ENCODE data around the gene PRELID2. TPM values are rescaled to one million over a fixed set of nuclear protein-coding genes. Genes with fewer than 3 reads are reported as not detected.
"Not testable (repeated sequence)": the region's sequence is repeated elsewhere in the genome, so short reads cannot be mapped to it uniquely, and the experiment has no call there.

Gene PRELID2
- total RNA-seq, 2 experiments from 2014 or later: 0.12 to 0.17 TPM

DNA sequence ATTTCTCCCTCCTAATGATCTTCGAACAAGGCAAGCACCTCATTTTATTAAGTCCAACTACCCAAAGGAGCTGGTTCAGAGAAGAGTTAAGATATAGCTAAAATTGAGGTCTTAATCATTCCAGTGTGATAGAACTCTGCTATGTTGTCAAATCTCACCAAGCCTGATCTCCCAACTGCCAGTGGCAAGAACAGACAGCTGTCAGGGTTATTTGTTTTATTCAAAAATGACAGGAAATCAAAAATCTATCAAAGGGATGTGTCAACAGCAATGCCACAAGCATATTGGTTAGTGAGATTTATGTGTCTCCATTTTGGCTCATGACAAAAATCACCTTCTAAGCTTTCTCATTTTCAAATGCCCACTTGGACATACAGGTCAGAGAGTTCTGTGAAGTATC, 74.5 kb downstream of the PRELID2 start:
- CTCF ChIA-PET: no interaction called here
- H3K9me3 Mint-ChIP-seq: no peaks in the 10 kb centered on the region

DNA sequence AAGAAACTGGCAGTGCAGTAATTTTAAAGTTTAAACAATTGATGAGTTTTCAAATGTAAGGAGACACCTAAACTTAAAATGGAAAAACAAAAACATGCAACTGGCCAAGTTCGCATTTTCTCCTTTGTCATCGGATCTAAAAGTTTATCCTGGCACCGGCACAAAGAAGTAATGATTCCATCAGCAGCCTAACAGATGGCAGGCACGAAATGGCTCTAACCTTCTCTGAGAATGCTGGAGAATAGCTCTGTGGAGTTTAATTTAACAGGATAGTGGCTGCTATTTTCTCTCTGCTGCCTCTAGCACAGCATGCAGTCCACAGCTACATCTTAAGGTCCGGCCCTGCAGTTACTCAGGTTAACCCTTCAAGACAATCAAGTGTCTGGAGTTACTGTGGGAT, 82.2 kb downstream of the PRELID2 start:
- DNase-seq: no peak
- H3K36me3 Mint-ChIP-seq (ENCODE audit: low read depth): no peaks in the 10 kb centered on the region
- intact Hi-C loops (cut with micrococcal nuclease): no loop called here
- no peaks in the 10 kb centered on the region for H3K27me3 Mint-ChIP-seq (ENCODE audit: low read depth)
- peaks cover 10% of the 10 kb centered on the region for H3K9me3 Mint-ChIP-seq
- CTCF ChIA-PET: no interaction called here
- H3K4me3 Mint-ChIP-seq: no peak overlapping the region
- H3K4me1 Mint-ChIP-seq (ENCODE audit: low read depth): no peaks in the 10 kb centered on the region
- no peak overlapping the region for H3K27ac Mint-ChIP-seq

More for the DNA sequence above, 74.5 kb downstream of the PRELID2 start:
- H3K27me3 Mint-ChIP-seq (ENCODE audit: low read depth): no peaks in the 10 kb centered on the region
- DNase-seq: no peak
- H3K36me3 Mint-ChIP-seq (ENCODE audit: low read depth): no peaks in the 10 kb centered on the region
- no peak overlapping the region for H3K27ac Mint-ChIP-seq
- H3K4me3 Mint-ChIP-seq: no peak overlapping the region
- H3K4me1 Mint-ChIP-seq (ENCODE audit: low read depth): no peaks in the 10 kb centered on the region
- intact Hi-C loops (cut with micrococcal nuclease): no loop called here

DNA sequence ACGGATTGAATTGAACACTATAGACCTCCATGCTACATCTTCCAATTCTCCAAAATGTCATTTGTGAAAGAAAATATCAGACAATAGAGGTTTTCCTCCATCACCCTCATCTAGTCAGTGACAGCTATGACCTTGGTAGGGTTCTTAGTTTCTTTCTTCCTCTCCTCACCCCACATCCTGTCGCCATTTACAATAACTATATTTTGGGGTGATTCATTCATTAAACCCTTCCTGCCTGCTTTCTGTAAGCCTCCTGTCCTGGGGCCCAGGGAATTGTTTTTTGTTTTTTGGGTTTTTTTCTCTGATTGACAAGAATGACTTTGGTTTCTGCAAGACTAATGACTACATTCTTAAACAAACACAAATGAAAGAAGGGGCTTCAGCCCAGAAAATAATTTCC, 82.6 kb downstream of the PRELID2 start:
- intact Hi-C loops (cut with micrococcal nuclease): no loop called here
- CTCF ChIA-PET: no interaction called here
- no peak overlapping the region for H3K4me3 Mint-ChIP-seq
- no peaks in the 10 kb centered on the region for H3K36me3 Mint-ChIP-seq (ENCODE audit: low read depth)
- H3K27ac Mint-ChIP-seq: no peak overlapping the region
- peaks cover 10% of the 10 kb centered on the region for H3K9me3 Mint-ChIP-seq
- DNase-seq: no peak
- no peaks in the 10 kb centered on the region for H3K27me3 Mint-ChIP-seq (ENCODE audit: low read depth)
- no peaks in the 10 kb centered on the region for H3K4me1 Mint-ChIP-seq (ENCODE audit: low read depth)

DNA sequence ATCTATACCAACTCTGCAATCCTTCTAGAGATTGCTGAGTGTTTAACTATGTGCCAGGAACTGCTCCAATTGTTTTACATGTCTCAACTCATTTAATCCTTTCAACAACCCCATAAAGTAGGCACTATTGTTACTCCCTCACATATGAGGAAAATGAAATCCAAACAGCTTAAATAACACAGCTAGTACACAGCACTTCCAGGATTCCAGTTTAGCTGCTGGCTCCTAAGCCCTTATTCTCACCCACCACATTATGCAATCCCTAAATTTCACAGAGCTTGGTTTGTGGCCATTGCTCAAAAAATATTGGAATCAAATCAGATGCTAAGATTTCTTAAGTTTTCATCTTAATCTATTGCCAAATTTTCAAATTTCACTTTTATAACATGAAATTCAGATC, 84.9 kb downstream of the PRELID2 start:
- CTCF ChIA-PET: no interaction called here
- no peaks in the 10 kb centered on the region for H3K36me3 Mint-ChIP-seq (ENCODE audit: low read depth)
- H3K9me3 Mint-ChIP-seq: peaks cover 10% of the 10 kb centered on the region
- no peaks in the 10 kb centered on the region for H3K27me3 Mint-ChIP-seq (ENCODE audit: low read depth)
- no peak overlapping the region for H3K27ac Mint-ChIP-seq
- no peak for DNase-seq
- intact Hi-C loops (cut with micrococcal nuclease): no loop called here
- H3K4me3 Mint-ChIP-seq: no peak overlapping the region
- H3K4me1 Mint-ChIP-seq (ENCODE audit: low read depth): no peaks in the 10 kb centered on the region

DNA sequence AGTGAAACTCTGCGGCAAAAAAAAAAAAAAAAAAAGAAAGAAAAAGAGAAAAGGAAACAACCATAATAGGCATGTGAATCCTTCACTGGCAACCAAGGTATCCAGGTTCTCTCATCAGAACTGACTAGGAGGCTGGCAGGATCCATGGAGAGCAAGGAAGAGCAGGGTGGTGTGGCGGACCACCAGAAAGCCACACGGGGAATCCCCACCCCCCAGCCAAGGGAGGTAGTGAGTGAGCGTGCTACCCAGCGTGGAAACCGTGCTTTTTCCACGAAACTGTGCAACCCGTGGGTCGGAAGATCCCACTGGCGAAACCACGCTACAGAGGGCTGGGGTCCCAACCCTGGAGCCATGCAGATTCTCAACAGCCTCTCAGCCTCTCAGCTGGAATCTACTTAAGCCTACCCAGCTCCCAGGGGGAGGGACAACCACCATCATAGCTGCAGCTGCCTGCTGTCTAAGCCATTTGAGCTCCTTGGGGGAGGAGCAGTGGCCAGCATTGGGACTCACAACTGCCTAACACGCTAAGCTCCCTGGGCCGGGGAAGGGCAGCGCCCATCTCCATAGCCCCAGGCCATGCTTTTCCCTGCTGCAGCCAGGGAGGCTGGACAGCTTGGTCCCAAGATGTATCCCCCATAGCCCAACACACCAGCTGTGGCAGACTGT, 91.6 kb downstream of the PRELID2 start:
- CTCF ChIA-PET: no interaction called here
- Mint-ChIP-seq H3K36me3 (ENCODE audit: low read depth) (no peaks in the 10 kb centered on the region), H3K27ac (no peak overlapping the region), H3K4me3 (no peak overlapping the region), H3K9me3 (peaks cover 6% of the 10 kb centered on the region), H3K27me3 (ENCODE audit: low read depth) (no peaks in the 10 kb centered on the region), H3K4me1 (ENCODE audit: low read depth) (no peaks in the 10 kb centered on the region)
- intact Hi-C loops (cut with micrococcal nuclease): no loop called here
- no peak for DNase-seq

DNA sequence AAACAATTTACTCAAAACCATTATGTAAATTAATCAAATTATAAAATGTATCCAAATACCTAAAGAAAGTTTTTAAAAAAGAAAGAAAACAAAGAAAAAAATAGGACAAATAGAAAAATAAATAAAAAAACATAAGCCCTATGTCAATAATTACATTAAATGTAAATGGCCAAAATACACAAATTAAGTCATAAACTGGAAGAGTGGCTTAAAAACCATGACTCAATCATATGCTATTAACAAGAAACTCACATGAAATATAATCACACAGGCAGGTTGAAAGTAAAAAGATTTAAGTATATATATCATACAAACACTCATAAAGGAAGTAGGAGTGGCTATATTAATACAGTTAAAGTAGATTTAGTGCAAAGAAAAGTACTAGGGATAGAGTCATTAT, 95.3 kb downstream of the PRELID2 start:
- no peaks in the 10 kb centered on the region for H3K36me3 Mint-ChIP-seq (ENCODE audit: low read depth)
- intact Hi-C loops (cut with micrococcal nuclease): no loop called here
- H3K4me3 Mint-ChIP-seq: no peak overlapping the region
- DNase-seq: no peak
- no peaks in the 10 kb centered on the region for H3K4me1 Mint-ChIP-seq (ENCODE audit: low read depth)
- peaks cover 3% of the 10 kb centered on the region for H3K9me3 Mint-ChIP-seq
- H3K27ac Mint-ChIP-seq: no peak overlapping the region
- H3K27me3 Mint-ChIP-seq (ENCODE audit: low read depth): no peaks in the 10 kb centered on the region
- CTCF ChIA-PET: no interaction called here

DNA sequence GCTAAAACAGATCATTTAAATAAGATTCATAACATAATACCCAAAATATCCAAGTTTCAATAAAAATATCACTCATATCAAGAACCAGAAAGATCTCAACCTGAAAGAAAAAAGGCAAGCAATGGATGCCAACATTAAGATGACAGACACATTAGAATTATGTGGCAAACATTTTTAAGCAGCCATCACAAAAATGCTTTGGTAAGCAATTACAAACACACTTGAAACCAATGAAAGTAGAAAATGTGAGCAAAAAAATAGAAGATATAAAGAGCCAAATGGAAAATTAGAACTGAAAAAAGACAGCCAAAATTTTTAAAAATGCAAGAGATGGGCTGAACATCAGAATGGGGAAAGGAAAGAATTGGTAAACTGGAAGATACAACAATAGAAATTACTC, 96.9 kb downstream of the PRELID2 start:
- no peak for DNase-seq
- Mint-ChIP-seq H3K4me3 (no peak overlapping the region), H3K36me3 (ENCODE audit: low read depth) (no peaks in the 10 kb centered on the region), H3K27me3 (ENCODE audit: low read depth) (no peaks in the 10 kb centered on the region), H3K27ac (no peak overlapping the region), H3K4me1 (ENCODE audit: low read depth) (no peaks in the 10 kb centered on the region), H3K9me3 (peaks cover 3% of the 10 kb centered on the region)
- CTCF ChIA-PET: no interaction called here
- intact Hi-C loops (cut with micrococcal nuclease): no loop called here

DNA sequence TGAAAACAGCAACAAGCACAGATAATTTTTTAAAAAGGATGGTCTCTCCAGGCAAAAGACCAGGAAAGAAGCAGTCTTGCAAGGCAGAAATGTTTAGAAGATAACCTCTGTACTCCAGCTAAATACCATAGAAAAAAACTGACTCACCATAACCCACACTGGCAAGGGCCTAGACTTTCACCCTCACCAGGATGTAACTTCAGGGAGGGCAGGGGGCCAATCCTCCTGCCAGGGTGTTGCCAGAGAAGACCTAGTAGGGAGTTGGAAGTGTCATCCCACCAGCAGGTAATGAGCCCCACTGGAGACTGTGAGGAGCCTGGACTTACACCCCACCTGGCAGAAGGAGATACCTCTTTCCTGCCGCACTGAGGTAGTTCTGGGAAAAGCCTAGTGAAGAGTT, 97.6 kb downstream of the PRELID2 start:
- no peak for DNase-seq
- H3K4me1 Mint-ChIP-seq (ENCODE audit: low read depth): no peaks in the 10 kb centered on the region
- intact Hi-C loops (cut with micrococcal nuclease): no loop called here
- no peak overlapping the region for H3K27ac Mint-ChIP-seq
- peaks cover 2% of the 10 kb centered on the region for H3K9me3 Mint-ChIP-seq
- H3K4me3 Mint-ChIP-seq: no peak overlapping the region
- CTCF ChIA-PET: no interaction called here
- no peaks in the 10 kb centered on the region for H3K27me3 Mint-ChIP-seq (ENCODE audit: low read depth)
- H3K36me3 Mint-ChIP-seq (ENCODE audit: low read depth): no peaks in the 10 kb centered on the region

DNA sequence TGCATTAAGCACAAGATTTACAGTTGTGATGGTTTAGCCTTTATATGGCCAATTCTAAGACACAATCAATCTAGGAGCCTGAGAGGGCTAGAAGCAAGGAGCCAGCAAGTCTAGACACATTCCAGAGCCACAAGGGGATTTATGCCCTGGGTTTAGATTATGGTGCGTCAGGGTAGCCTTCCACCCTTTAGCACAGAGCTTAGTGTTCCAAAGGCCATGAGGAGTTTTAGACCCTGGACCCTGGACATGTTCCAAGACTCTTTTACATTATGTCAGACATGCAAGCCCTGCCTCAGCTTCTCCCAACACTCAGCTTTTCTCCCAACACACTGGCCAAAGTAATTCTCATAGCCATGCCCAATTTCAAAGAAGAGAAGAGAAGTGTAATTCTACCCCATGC, 105.2 kb downstream of the PRELID2 start:
- DNase-seq; H3K4me1 Mint-ChIP-seq (ENCODE audit: low read depth); H3K4me3 Mint-ChIP-seq; intact Hi-C loops (cut with micrococcal nuclease); H3K27ac Mint-ChIP-seq; H3K27me3 Mint-ChIP-seq (ENCODE audit: low read depth); H3K36me3 Mint-ChIP-seq (ENCODE audit: low read depth); CTCF ChIA-PET: not testable (repeated sequence)
- peaks cover 21% of the 10 kb centered on the region for H3K9me3 Mint-ChIP-seq

DNA sequence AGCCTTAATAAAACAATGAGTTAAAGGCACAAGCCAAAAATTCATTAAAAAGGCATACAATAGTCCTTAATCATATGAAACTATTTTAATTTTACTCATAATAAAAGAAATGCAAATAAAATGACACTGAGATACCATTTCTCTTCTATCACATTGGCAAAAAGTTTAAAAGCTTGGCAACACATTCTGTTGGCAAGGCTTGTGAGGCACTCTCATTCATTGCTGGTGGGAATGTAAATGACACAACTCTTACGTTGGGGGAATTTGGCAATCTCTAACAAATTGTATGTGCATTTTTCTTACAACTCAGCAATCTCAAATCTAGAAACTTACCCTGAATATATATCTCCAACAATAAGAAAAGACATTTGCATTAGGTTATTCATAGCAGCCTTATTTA, 111.6 kb downstream of the PRELID2 start:
- CTCF ChIA-PET: no interaction called here
- no peak overlapping the region for H3K27ac Mint-ChIP-seq
- no peaks in the 10 kb centered on the region for H3K36me3 Mint-ChIP-seq (ENCODE audit: low read depth)
- no peak for DNase-seq
- peaks cover 18% of the 10 kb centered on the region for H3K9me3 Mint-ChIP-seq
- intact Hi-C loops (cut with micrococcal nuclease): no loop called here
- no peak overlapping the region for H3K4me3 Mint-ChIP-seq
- H3K27me3 Mint-ChIP-seq (ENCODE audit: low read depth): no peaks in the 10 kb centered on the region
- no peaks in the 10 kb centered on the region for H3K4me1 Mint-ChIP-seq (ENCODE audit: low read depth)

DNA sequence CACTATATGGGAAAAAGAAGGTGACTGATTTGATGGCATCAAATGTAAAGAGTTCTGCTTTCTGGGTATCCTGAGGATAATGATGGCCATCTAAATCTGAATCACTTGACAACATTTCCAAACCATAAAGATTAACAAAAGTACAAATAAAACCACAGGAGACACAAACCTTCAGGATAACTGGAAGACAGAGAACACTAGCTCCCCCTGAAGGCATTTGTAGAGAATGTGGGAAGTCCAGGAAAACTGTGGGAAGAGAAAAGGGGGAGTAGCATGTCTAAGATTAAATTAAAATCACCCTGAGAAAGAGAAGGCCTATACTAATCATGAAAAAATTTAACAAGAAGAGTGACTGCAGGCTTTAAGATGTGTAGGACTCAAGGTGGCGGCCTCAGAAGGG, 116.2 kb downstream of the PRELID2 start:
- Mint-ChIP-seq H3K27me3 (ENCODE audit: low read depth) (no peaks in the 10 kb centered on the region), H3K4me1 (ENCODE audit: low read depth) (no peaks in the 10 kb centered on the region)
- CTCF ChIA-PET: no interaction called here

DNA sequence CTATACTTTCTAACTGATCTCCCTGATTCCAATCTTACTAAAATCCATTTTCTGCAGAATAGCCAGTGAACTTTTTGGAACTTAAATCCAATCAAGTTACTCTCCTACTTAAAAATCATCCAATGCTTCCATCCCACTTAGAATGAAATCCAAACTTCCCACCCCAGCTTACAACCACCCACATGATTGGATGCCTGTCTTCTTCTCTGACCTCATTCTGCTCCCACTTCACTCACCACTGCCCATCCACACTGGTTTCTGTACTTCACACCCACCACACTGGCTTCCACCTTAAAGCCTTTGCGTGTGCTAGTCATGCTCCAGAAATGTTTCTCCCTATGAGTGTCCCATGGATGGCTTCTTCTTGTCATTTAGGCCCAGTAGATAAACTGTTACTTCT, 119.7 kb downstream of the PRELID2 start:
- intact Hi-C loops (cut with micrococcal nuclease): no loop called here
- Mint-ChIP-seq H3K9me3 (peaks cover 3% of the 10 kb centered on the region), H3K4me3 (no peak overlapping the region), H3K4me1 (ENCODE audit: low read depth) (no peaks in the 10 kb centered on the region), H3K36me3 (ENCODE audit: low read depth) (no peaks in the 10 kb centered on the region), H3K27ac (no peak overlapping the region), H3K27me3 (ENCODE audit: low read depth) (no peaks in the 10 kb centered on the region)
- CTCF ChIA-PET: interaction anchor here (0.7 kb wide), 1 partner anchor 1509 kb away, joined by 3 read pairs; no protein-coding TSS in a partner anchor
- no peak for DNase-seq

More for the DNA sequence above, 116.2 kb downstream of the PRELID2 start:
- Mint-ChIP-seq H3K36me3 (ENCODE audit: low read depth) (no peaks in the 10 kb centered on the region), H3K9me3 (peaks cover 3% of the 10 kb centered on the region), H3K27ac (no peak overlapping the region), H3K4me3 (no peak overlapping the region)
- no peak for DNase-seq
- intact Hi-C loops (cut with micrococcal nuclease): no loop called here

DNA sequence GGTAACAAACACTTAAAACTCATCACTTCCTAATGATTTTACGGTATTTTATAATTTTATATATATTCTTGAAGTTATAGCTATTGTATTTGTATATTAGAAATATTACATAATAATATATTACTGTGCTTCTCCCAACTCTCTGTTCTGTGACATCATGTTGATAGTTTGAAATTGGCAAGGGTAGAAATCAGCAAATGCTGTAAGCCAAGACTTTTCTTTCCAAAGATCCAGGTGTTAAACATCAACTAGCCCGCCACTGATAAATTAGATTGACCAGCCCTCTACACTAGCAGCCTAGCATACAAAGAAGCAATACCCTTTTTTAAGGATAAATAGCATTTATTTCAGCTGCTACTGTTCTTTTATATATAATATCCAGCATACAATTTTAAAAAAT, 122.9 kb downstream of the PRELID2 start:
- CTCF ChIA-PET: no interaction called here
- Mint-ChIP-seq H3K36me3 (ENCODE audit: low read depth) (no peaks in the 10 kb centered on the region), H3K4me3 (no peak overlapping the region), H3K27me3 (ENCODE audit: low read depth) (no peaks in the 10 kb centered on the region), H3K4me1 (ENCODE audit: low read depth) (no peaks in the 10 kb centered on the region), H3K27ac (no peak overlapping the region), H3K9me3 (no peaks in the 10 kb centered on the region)
- DNase-seq: no peak
- intact Hi-C loops (cut with micrococcal nuclease): no loop called here
